BJ (cell line): ENCODE measurements around the gene MTSS2. TPM values are rescaled to one million over a fixed set of nuclear protein-coding genes. Genes with fewer than 3 reads are reported as not detected.
A peak's percentile ranks its signal among the peaks of the same experiment; 100 is the strongest.

ENCODE experiments used
- CTCF ChIA-PET: fragments of 350-600 bp; formaldehyde crosslinking; extraction: SDS; loops from one replicate; lab custom pipeline; 2021; ENCODE audit warnings: antibody characterized with exemption, inconsistent platforms; lab: Yijun Ruan, JAX
- POLR2A ChIA-PET: fragments of 300-600 bp; sonication (Branson Sonifier 250); formaldehyde crosslinking; extraction: SDS; loops from one replicate; lab custom pipeline; 2021; ENCODE audit warnings: antibody characterized with exemption; lab: Charles Lee
- DNase-seq: peaks from one replicate; pipeline ENCODE4 v3.0.0-alpha.2; 2011; ENCODE audit warnings: low read depth
- H3K27me3 ChIP-seq: 2 replicates; pipeline ENCODE4 v1.6.0; 2011; ENCODE audit warnings: low read length; ENCODE audit not compliant: control insufficient read depth, insufficient read depth
- H3K36me3 ChIP-seq: 2 replicates; pipeline ENCODE4 v1.5.1; 2011; ENCODE audit warnings: low read length; ENCODE audit not compliant: control insufficient read depth, insufficient read depth
- H3K4me3 ChIP-seq: 2 replicates; pipeline ENCODE4 v1.5.1; 2011; ENCODE audit warnings: low read depth, mild to moderate bottlenecking, control low read depth, low read length
- polyA plus RNA-seq: library from polyadenylated mRNA; depleted of rRNA; stranded (reverse); fragments of >200 nt; gene quantifications from 2 replicates; pipeline ENCODE4 v1.2.3, GENCODE V29; 2011
- TF ChIP-seq, protein P1 (sequence below): IDR thresholded peaks from 2 replicates; pipeline ENCODE4 v1.5.1; 2011; ENCODE audit warnings: low read depth, mild to moderate bottlenecking, control low read depth, inconsistent platforms, low read length, moderate library complexity; ENCODE audit not compliant: insufficient read depth

Gene MTSS2
- polyA plus RNA-seq, 1 experiment = 170 TPM

GRCh38 chr16:70653809-70654771, 31.8 kb downstream of the MTSS2 start:
- CTCF ChIA-PET = interaction anchor here (0.6 to 5.8 kb wide), 41 partner anchors 12 to 329 kb away, joined by 3 to 63 read pairs (median 5); no protein-coding TSS in a partner anchor
- POLR2A ChIA-PET = no interaction called here

GRCh38 chr16:70653406-70653805, 32.4 kb downstream of the MTSS2 start:
- CTCF ChIA-PET = interaction anchor here (0.6 to 5.8 kb wide), 28 partner anchors 12 to 329 kb away, joined by 3 to 63 read pairs (median 7); no protein-coding TSS in a partner anchor
- no peaks in the 10 kb centered on the region for H3K36me3 ChIP-seq
- no peak overlapping the region for H3K4me3 ChIP-seq
- TF ChIP-seq, protein P1, sequence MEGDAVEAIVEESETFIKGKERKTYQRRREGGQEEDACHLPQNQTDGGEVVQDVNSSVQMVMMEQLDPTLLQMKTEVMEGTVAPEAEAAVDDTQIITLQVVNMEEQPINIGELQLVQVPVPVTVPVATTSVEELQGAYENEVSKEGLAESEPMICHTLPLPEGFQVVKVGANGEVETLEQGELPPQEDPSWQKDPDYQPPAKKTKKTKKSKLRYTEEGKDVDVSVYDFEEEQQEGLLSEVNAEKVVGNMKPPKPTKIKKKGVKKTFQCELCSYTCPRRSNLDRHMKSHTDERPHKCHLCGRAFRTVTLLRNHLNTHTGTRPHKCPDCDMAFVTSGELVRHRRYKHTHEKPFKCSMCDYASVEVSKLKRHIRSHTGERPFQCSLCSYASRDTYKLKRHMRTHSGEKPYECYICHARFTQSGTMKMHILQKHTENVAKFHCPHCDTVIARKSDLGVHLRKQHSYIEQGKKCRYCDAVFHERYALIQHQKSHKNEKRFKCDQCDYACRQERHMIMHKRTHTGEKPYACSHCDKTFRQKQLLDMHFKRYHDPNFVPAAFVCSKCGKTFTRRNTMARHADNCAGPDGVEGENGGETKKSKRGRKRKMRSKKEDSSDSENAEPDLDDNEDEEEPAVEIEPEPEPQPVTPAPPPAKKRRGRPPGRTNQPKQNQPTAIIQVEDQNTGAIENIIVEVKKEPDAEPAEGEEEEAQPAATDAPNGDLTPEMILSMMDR = no peak
- POLR2A ChIA-PET = no interaction called here
- no peak for DNase-seq
- no peaks in the 10 kb centered on the region for H3K27me3 ChIP-seq

More at GRCh38 chr16:70653809-70654771, 31.8 kb downstream of the MTSS2 start:
- peak overlapping the region; percentile 17; the same call in 1 of the 2 replicates for H3K4me3 ChIP-seq
- no peaks in the 10 kb centered on the region for H3K27me3 ChIP-seq
- no peaks in the 10 kb centered on the region for H3K36me3 ChIP-seq
- TF ChIP-seq, protein P1 = peak; percentile 75
- peak; percentile 48 for DNase-seq

DNA sequence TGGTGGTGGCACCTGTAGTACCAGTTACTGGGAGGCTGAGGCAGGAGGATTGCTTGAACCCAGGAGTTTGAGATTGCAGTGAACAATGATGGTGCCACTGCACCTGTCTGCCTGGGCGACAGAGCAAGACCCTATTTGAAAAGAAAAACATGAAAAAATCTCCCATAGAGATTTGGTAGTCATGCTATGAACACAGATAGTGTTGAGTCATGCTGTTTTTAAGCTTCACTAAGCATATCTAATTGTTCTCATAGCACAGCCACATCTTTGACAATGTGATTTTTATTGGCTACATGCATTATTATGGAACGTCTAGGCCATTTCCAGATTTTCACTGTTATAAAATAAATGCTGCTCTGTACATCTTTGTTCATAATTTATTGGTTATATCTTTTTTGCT, 33.5 kb downstream of the MTSS2 start:
- ChIA-PET CTCF (interaction anchor here (0.6 to 5.8 kb wide), 9 partner anchors 12 to 287 kb away, joined by 3 to 63 read pairs (median 7); no protein-coding TSS in a partner anchor), POLR2A (no interaction called here)
- Histone ChIP-seq H3K4me3 (no peak overlapping the region), H3K27me3 (no peaks in the 10 kb centered on the region), H3K36me3 (no peaks in the 10 kb centered on the region)
- no peak for DNase-seq
- TF ChIP-seq, protein P1 = no peak

- no peaks in the 10 kb centered on the region for H3K36me3 ChIP-seq
- H3K4me3 ChIP-seq = no peak overlapping the region
- ChIA-PET POLR2A (no interaction called here), CTCF (interaction anchor here (2.8 to 5.8 kb wide), 2 partner anchors 118 to 133 kb away, joined by 6 to 63 read pairs; no protein-coding TSS in a partner anchor)
- H3K27me3 ChIP-seq = no peaks in the 10 kb centered on the region
- TF ChIP-seq, protein P1 = no peak
- DNase-seq = no peak
Measured at GRCh38 chr16:70651524-70651923, 34.3 kb downstream of the MTSS2 start.

DNA sequence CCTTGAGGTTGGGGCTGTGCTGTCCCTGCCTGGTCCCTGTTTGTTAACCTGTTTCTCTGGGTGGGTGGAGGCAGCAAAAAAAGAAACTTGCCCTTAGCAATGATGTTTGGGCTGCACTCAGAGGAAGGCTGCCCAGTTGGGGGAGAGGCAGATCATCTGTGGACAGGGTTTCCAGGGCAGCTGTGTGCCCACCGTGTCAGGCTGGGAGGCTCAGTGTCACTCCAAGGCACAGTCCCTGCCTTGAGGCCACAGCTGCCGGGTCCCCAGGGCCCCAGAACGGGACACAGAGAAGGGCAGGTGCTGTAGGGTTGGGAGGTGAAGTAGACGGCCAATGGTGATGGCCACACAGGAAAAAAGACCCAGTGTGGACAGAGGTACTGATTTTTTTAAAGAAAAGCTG, 35.6 kb downstream of the MTSS2 start:
- Histone ChIP-seq H3K36me3 (no peaks in the 10 kb centered on the region), H3K4me3 (no peak overlapping the region), H3K27me3 (peaks cover 1% of the 10 kb centered on the region; the same call in 1 of the 2 replicates)
- TF ChIP-seq, protein P1 = no peak
- POLR2A ChIA-PET = no interaction called here
- DNase-seq = no peak
- CTCF ChIA-PET = interaction anchor here (0.9 kb wide), 1 partner anchor 122 kb away, joined by 4 read pairs; no protein-coding TSS in a partner anchor
